HPDE6-E6E7 (cell line): ENCODE measurements around the gene KIRREL3.
"Not testable (repeated sequence)": the region's sequence is repeated elsewhere in the genome, so short reads cannot be mapped to it uniquely, and the experiment has no call there.

Experiments used
- DNase-seq: peaks from one replicate; pipeline ENCODE4 v3.0.0; 2011; ENCODE audit warnings: missing footprints; ENCODE audit errors: extremely low spot score

The KIRREL3 gene

DNA sequence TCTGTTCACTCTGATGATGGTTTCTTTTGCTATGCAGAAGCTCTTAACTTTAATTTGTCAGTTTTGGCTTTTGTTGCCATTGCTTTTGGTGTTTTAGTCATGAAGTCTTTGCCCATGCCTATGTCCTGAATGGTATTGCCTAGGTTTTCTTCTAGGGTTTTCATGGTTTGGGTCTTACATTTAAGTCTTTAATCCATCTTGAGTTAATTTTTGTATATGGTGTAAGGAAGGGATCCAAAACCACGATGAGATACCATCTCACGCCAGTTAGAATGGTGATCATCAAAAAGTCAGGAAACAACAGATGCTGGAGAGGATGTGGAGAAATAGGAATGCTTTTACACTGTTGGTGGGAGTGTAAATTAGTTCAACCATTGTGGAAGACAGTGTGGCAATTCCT lies 48.0 kb downstream of the KIRREL3 start:
- DNase-seq: not testable (repeated sequence)

DNA sequence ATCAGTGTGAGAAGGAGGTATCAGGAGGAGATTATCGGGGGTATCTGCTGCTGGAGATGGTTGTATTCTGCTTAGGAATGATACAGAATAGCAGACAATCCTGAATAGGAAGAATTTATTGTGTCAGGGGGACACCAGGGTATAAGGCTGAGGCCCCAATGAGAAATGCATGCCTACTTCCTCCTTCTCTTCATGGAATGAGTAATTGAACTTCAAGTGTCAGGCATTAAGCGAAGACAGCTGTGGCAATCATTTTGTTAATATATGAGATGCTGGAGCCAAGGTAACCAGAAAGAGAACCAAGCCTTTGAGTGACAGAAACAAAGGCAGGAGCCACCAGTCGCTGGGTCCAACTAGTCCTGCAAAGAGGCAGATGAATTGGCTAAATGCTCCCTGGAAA lies 49.1 kb downstream of the KIRREL3 start:
- DNase-seq: no peak

DNA sequence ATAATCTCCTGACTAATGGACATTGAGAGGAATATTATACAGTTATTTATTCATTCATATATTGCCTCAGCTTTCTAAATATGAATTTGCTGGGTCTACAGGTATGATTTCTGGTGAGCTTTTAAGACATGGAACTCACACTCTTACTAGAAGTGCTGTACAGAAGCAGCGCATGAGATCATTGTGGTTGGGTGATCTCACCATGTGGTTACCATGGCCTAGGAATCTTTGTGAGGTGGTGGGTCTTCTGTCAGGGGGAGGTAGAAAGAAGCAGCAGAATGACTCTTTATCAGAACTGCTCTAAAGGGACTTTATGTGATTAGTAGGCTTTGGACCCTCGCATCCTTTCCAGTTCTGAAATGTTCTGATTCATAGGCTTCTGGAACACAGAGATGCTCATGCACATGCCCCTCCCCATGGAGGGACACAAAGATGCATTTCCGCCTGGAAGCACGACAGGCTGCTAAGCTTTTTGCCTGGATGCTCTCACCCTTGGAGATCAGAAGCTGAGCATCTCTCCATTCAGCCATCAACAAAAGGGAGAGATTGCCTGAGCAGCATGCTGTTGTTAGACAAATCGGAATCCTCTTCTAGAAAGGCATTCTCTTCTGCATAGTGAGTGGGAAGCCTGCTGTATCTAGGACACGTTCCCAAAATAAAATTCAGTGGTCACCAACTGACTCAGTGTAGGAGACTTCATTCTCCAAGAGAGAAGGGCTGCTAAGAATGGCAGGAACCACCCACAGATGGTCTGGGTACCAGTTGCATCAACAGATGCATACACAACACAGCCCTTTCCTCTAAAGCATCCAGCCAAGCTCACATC lies 51.3 kb downstream of the KIRREL3 start:
- DNase-seq: no peak

DNA sequence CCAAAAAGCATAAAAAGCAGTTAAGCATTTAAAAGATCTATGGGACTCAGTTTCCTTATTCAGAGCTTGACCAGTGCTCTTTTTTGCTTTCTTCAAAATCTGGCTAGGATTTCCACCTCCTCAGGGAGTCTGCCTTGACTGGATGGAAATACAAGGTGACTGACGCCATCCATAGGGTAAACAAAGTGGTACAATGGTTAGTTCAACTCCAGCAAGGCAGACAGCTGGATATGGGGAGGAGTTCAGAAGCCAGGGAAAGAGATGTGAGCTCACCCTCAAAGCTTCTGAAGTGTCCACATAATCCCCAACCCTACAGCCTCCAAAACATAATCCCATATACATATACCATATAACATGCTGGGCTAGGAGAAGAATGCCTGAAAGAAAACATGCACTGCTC lies 52.0 kb downstream of the KIRREL3 start:
- DNase-seq: no peak

GRCh38 chr11:126945319-126945718 lies 55.3 kb downstream of the KIRREL3 start:
- DNase-seq: no peak

DNA sequence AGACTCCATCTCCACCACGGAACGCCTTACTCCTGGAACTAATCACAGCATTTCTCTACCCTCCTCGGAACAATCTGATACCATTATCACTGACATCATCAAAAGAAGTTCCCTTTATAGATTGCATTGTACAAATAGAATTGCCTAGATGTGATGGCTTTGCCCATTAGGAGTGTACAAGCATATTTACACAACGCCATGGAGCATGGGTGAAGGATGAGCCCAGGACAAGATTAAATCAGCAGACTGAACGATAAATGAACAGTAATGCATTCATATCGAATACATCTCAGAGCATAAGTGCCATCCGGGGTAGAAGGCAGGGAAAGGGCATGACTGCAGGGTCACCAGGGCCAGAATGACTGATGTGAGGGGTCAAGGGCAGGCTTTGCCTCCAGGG lies 57.3 kb downstream of the KIRREL3 start:
- DNase-seq: no peak

DNA sequence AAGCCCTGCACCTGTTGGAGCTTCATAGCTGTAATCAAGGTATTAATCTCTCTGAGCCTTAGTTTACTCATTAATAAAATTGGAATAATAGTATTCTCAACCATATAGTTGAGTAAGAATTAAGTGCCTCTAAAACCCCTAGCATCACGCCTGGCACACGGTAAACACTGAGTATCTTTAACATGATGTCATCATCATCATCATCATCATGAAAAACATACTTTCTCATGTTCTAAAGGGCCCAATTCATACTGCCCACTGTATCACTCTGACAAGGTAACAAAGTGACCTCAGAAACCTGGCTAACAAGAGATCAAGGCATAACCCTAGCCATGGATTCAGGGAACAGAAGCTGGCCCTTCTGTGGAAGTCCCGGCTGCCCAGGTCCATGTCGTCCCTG lies 58.4 kb downstream of the KIRREL3 start:
- no peak for DNase-seq

DNA sequence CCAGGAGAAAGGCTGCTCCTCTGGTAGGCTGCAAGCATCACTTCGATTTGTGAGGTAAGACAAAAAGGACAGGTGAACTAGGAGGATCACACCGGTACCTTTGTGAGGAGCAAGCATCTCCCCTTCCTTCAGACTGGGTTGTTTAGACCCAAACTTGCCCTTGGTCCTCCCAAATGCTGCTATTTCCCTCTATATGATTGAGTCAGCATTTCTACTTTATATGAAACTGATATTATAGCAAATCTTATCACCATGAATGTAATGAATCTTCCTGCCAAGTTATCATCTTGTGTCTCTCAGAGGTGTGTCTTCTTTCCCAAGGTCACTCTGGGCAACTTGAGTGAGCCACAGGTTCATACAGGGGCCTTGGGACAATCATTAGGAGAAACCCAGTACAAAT lies 61.0 kb downstream of the KIRREL3 start:
- DNase-seq: no peak

GRCh38 chr11:126938718-126939117 lies 61.9 kb downstream of the KIRREL3 start:
- DNase-seq: no peak

- no peak for DNase-seq
Observed at GRCh38 chr11:126930091-126930841, 70.3 kb downstream of the KIRREL3 start.

GRCh38 chr11:126929179-126930061 lies 71.2 kb downstream of the KIRREL3 start:
- no peak for DNase-seq

GRCh38 chr11:126927623-126928022 lies 72.9 kb downstream of the KIRREL3 start:
- DNase-seq: no peak

DNA sequence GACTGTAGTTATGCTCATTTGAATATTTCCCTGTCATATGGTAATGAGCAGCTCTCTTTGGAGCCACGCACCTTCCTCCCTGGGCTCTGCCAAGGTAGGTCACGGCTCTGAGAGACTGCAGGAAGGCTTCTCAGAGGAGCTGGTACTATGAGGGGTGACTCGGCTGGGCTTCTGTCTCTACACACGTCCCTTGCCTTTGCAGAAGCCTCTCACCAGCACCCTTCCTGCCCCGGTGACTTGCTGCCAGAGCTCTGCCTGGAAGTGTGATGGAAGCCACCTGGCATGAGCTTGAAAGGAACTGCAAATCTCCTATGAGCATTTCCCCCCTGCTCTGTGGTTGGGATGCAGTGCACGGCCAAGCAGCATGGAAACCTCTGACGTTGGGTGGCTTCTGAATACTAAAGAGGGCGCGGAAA lies 74.2 kb downstream of the KIRREL3 start:
- no peak for DNase-seq

DNA sequence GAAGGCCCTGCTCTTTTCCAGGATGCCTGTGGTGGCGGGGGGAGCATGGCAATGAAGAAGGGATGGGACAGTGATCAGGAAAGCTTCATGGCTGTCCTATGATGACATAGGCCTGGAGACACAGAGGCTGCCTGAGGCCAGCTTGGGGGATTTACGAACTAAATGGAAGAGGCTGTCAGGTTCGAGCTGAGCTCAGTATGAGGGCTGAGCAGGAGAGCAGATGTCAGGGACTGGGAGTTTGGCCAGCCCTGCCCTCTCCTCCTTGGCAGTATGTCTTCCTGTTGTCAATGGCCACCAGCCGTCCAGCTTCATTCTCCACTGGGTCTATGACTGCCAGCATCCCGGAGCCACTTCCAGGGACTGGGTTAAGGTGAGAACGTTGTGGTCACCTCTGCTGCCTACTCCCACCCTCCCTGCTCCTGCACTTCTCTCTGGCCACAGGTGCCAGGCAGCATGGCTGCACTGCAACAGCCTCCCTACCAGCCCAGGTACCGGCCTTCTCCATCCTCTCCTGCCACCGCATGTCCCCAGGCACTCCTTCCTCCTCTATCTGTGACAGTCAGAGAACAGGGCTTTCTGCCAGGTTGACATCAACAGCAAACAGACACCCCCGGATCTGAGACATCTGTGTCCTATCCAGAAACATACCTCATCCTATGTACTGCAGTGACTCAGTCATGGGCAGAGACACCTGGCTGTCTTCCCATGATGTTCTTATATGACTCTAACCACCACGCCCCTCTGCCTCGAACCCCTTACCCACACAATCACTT lies 75.1 kb downstream of the KIRREL3 start:
- DNase-seq: no peak

DNA sequence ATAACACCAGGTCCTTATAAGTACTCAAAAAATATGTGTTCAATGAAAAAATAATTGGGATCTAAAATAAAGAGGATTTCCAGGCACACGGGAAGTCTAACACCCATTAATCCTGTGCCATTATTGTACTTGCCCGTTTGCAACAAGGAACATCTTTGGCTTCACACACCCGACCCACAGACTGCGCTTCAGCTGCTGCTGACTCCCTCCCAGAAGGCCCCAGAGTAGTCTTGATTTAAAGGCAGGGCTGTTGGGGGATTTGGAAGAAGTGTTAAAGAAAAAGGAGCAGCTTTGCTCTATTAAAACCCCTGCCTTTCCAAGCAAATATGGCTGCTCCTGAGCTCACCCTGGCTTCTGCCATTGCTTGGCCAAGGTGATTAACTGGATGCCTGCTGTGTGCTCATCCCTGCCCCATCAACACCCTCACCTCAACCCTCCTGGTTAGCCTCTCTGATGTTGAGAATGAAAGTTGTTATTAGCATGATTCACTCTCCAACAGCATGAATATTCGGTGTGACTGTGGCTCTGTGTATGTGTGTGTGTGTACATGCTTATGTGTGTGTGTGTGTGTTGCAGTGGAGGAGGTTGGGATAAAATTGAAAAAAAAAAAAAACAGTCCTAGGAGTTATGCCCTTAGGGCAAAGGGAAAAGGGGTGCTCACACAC lies 76.1 kb downstream of the KIRREL3 start:
- no peak for DNase-seq

DNA sequence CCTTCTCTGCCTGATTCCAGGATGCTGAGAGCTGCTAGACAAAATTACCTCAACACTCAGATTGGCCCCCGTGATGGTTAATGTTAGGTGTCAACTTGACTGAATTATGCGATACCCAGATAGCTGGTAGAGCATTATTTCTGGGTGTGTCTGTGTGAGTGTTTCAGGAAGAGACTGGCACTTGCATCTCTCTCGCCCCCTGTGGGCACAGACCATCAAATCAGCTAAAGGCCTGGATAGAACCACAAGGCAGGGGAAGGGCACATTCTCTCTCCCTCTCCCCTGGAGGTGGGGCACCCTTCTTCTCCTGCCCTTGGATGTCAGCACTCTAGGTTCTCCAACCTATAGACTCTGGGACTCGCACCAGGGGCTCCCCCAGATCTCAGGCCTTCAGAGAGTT lies 79.7 kb downstream of the KIRREL3 start:
- DNase-seq: no peak

DNA sequence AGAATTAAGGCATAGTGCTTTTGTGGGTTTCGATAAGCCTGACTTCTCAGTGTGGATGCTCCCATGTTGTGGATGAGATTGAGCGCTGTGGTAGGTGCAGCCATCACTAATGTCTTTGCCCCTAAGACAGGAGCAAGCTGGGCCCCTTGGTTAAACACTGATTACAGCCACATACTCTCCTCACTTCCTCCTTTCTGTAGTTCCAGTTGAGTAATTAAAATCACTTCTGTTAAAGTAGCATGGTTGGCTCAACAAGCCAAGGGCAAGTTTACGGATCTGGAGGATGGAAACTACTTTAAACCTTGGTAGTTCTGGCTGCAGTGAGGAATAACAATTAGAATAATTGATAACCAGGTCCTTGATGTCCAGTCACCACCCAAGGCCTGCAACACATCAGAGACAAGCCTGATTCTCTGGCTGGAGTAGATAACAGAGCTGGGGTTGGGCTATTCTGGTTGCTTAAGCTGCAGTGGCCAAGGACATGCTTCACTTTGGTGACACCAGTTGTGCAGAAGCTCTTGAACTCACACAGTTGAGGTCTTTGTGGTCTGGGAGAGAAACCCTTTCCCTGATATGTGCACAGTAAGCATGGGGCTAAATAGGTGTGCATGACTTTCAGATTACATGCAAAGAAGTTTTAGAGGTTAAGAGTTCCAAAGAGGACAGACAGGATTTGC lies 81.3 kb downstream of the KIRREL3 start:
- no peak for DNase-seq

DNA sequence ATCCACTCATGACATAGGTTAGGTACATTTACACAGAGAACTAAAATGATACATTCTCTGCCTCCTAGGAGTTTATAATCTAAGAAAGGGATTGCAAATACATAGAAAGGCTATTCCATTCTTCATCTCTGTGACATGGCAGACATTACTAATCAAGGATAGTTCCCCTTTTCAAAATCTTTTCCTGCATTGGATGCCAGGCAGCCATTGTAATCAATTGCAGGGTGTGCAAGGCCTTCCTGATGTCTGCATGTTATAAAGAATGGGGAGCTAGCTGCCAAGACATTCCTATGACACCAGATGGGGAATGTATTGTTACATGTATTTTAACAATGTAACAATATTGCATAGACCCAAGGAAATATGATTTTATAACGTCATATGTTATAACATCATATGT lies 82.0 kb downstream of the KIRREL3 start:
- no peak for DNase-seq

DNA sequence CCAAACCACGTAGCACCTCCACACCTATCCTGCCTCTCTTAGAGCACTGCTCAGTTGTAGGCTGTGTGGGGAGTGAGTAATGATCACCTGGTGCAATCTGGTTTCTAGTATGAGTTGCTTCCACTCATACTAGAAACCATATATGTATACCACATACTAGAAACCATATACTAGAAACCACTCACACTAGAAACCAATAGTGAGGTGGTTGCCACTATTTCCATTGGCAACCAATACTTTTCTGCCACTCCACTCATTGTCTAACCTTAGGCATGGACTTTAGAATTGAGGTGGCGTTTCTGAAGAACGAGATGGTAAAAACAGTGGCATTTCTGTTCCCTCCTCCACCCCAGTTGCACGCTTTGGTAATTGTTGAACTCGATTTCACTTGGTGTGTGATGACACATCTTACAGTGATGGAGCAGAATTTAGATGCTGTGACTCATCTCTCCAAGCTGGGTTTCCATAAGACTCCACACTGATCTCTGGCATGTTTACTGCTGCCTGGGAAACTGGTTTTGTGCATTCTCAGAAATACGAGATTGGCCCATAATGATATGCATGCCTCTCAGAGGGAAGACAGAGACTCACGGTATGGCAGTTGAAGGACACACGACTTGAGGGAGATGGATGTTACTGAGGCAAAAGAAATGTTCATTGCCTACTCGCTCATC lies 82.9 kb downstream of the KIRREL3 start:
- DNase-seq: no peak

- no peak for DNase-seq
Observed at GRCh38 chr11:126915430-126915829, 85.1 kb downstream of the KIRREL3 start.
